Rectal smooth muscle tissue (tissue), 1 donor: ENCODE results near the gene NAV3.

Experiments used
- H3K27ac ChIP-seq: one replicate; pipeline ENCODE4 v1.7.0; 2013; ENCODE audit warnings: low read depth, low read length, inconsistent platforms
- H3K27me3 ChIP-seq: one replicate; pipeline ENCODE4 v1.7.0; 2013; ENCODE audit warnings: low read length; ENCODE audit not compliant: control insufficient read depth, insufficient read depth
- H3K36me3 ChIP-seq: one replicate; pipeline ENCODE4 v1.7.0; 2013; ENCODE audit warnings: low read length; ENCODE audit not compliant: control insufficient read depth, insufficient read depth
- H3K4me1 ChIP-seq: one replicate; pipeline ENCODE4 v1.7.0; 2013; ENCODE audit warnings: low read length; ENCODE audit not compliant: control insufficient read depth, insufficient read depth
- H3K4me3 ChIP-seq: one replicate; pipeline ENCODE4 v1.7.0; 2013; ENCODE audit warnings: low read length
- H3K9ac ChIP-seq: one replicate; pipeline ENCODE4 v1.7.0; 2013; ENCODE audit warnings: low read length

Gene NAV3

GRCh38 chr12:77973579-77973978 is 142.9 kb downstream of the NAV3 start:
- Histone ChIP-seq H3K9ac (no peak overlapping the region), H3K36me3 (no peaks in the 10 kb centered on the region), H3K4me1 (no peaks in the 10 kb centered on the region), H3K27me3 (no peaks in the 10 kb centered on the region), H3K4me3 (no peak overlapping the region), H3K27ac (no peak overlapping the region)

GRCh38 chr12:77974645-77975044 is 144.0 kb downstream of the NAV3 start:
- no peak overlapping the region for H3K9ac ChIP-seq
- H3K4me3 ChIP-seq, result no peak overlapping the region
- no peaks in the 10 kb centered on the region for H3K27me3 ChIP-seq
- no peaks in the 10 kb centered on the region for H3K36me3 ChIP-seq
- no peaks in the 10 kb centered on the region for H3K4me1 ChIP-seq
- H3K27ac ChIP-seq, result no peak overlapping the region

- no peaks in the 10 kb centered on the region for H3K27me3 ChIP-seq
- H3K27ac ChIP-seq, result no peak overlapping the region
- H3K36me3 ChIP-seq, result no peaks in the 10 kb centered on the region
- H3K9ac ChIP-seq, result no peak overlapping the region
- no peaks in the 10 kb centered on the region for H3K4me1 ChIP-seq
- H3K4me3 ChIP-seq, result no peak overlapping the region
These were observed 149.0 kb downstream of the NAV3 start for GRCh38 chr12:77979597-77980250.

- H3K27me3 ChIP-seq, result no peaks in the 10 kb centered on the region
- no peak overlapping the region for H3K9ac ChIP-seq
- no peak overlapping the region for H3K4me3 ChIP-seq
- H3K36me3 ChIP-seq, result no peaks in the 10 kb centered on the region
- no peak overlapping the region for H3K27ac ChIP-seq
- no peaks in the 10 kb centered on the region for H3K4me1 ChIP-seq
These were observed 150.1 kb downstream of the NAV3 start for GRCh38 chr12:77980782-77981181.

GRCh38 chr12:77983859-77984258 is 153.2 kb downstream of the NAV3 start:
- Histone ChIP-seq H3K27ac (no peak overlapping the region), H3K4me3 (no peak overlapping the region), H3K27me3 (no peaks in the 10 kb centered on the region), H3K9ac (no peak overlapping the region), H3K4me1 (no peaks in the 10 kb centered on the region), H3K36me3 (no peaks in the 10 kb centered on the region)

GRCh38 chr12:77992760-77993159 is 162.1 kb downstream of the NAV3 start:
- Histone ChIP-seq H3K4me1 (no peaks in the 10 kb centered on the region), H3K4me3 (no peak overlapping the region), H3K36me3 (no peaks in the 10 kb centered on the region), H3K9ac (no peak overlapping the region), H3K27me3 (no peaks in the 10 kb centered on the region), H3K27ac (no peak overlapping the region)

GRCh38 chr12:77993658-77994057 is 163.0 kb downstream of the NAV3 start:
- no peaks in the 10 kb centered on the region for H3K4me1 ChIP-seq
- H3K9ac ChIP-seq, result no peak overlapping the region
- no peaks in the 10 kb centered on the region for H3K36me3 ChIP-seq
- H3K4me3 ChIP-seq, result no peak overlapping the region
- no peaks in the 10 kb centered on the region for H3K27me3 ChIP-seq
- H3K27ac ChIP-seq, result no peak overlapping the region

GRCh38 chr12:77995436-77996167 is 164.9 kb downstream of the NAV3 start:
- no peak overlapping the region for H3K27ac ChIP-seq
- no peaks in the 10 kb centered on the region for H3K36me3 ChIP-seq
- no peak overlapping the region for H3K9ac ChIP-seq
- H3K4me1 ChIP-seq, result no peaks in the 10 kb centered on the region
- no peak overlapping the region for H3K4me3 ChIP-seq
- H3K27me3 ChIP-seq, result no peaks in the 10 kb centered on the region

GRCh38 chr12:77996670-77997069 is 166.0 kb downstream of the NAV3 start:
- Histone ChIP-seq H3K27me3 (no peaks in the 10 kb centered on the region), H3K4me3 (no peak overlapping the region), H3K9ac (no peak overlapping the region), H3K36me3 (no peaks in the 10 kb centered on the region), H3K4me1 (no peaks in the 10 kb centered on the region), H3K27ac (no peak overlapping the region)

- no peaks in the 10 kb centered on the region for H3K27me3 ChIP-seq
- H3K36me3 ChIP-seq, result no peaks in the 10 kb centered on the region
- H3K4me3 ChIP-seq, result no peak overlapping the region
- no peaks in the 10 kb centered on the region for H3K4me1 ChIP-seq
- H3K27ac ChIP-seq, result no peak overlapping the region
- no peak overlapping the region for H3K9ac ChIP-seq
These were observed 167.6 kb downstream of the NAV3 start for GRCh38 chr12:77998236-77998786.

- no peak overlapping the region for H3K27ac ChIP-seq
- no peak overlapping the region for H3K9ac ChIP-seq
- no peaks in the 10 kb centered on the region for H3K4me1 ChIP-seq
- no peaks in the 10 kb centered on the region for H3K36me3 ChIP-seq
- H3K4me3 ChIP-seq, result no peak overlapping the region
- no peaks in the 10 kb centered on the region for H3K27me3 ChIP-seq
These were observed 168.5 kb downstream of the NAV3 start for GRCh38 chr12:77999074-77999715.

- Histone ChIP-seq H3K36me3 (no peaks in the 10 kb centered on the region), H3K4me1 (no peaks in the 10 kb centered on the region)
These were observed 172.2 kb downstream of the NAV3 start for GRCh38 chr12:78002878-78003277.

More at GRCh38 chr12:78002878-78003277, 172.2 kb downstream of the NAV3 start:
- Histone ChIP-seq H3K4me3 (no peak overlapping the region), H3K27ac (no peak overlapping the region), H3K9ac (no peak overlapping the region), H3K27me3 (no peaks in the 10 kb centered on the region)
